GM08714 (cell line): ENCODE data around the gene PDE1C.

Source experiments
- H3K4me3 ChIP-seq: fragments of 200-500 bp; sonication (Bioruptor generic); 2 replicates; pipeline ENCODE4 v1.5.1; 2014; ENCODE audit warnings: mild to moderate bottlenecking, low read length, inconsistent platforms
- ZNF274 ChIP-seq: IDR thresholded peaks from 2 replicates; pipeline ENCODE4 v1.6.1; 2012; ENCODE audit warnings: mild to moderate bottlenecking, low read depth, low read length

Gene PDE1C

DNA sequence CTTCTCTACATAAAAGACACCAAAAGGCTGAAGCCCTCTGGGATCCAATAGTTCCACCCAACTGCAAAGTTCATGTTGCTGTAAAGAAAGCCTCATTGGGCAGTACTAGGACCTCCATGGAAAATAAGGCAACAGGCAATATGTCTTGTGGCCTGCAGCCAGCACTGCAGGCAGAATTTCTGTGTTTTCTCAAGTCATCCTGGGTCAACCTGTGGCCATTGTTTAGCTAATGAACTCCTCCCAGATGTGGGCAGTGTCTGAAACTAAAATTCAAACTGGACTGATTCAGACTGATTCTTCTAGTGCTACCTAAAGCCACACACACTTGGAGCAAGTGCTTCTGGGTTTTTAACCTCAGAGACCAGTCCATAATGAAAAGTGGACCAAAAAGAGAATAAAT lies 241.7 kb downstream of the PDE1C start:
- H3K4me3 ChIP-seq = no peak overlapping the region
- no peak for TF ChIP-seq ZNF274

DNA sequence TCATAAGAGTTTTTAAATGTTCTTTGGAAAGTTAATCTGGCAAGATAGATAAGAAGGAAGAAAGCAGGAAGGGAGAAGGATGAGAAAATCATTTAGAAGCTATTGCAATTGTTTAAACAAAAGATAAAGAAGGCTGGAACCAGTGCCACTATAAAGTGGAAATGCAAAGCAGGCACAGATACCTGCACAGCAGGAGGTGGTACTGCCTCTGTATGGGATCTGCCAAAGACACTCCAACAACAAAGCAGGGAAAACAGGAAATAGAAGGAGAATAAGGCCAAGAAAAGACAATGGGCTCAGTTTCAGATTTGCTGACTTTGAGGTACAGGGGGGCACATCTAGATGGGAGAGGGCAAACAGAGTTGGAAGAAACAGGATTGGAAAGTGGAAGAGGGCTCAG lies 244.6 kb downstream of the PDE1C start:
- TF ChIP-seq ZNF274 = no peak

DNA sequence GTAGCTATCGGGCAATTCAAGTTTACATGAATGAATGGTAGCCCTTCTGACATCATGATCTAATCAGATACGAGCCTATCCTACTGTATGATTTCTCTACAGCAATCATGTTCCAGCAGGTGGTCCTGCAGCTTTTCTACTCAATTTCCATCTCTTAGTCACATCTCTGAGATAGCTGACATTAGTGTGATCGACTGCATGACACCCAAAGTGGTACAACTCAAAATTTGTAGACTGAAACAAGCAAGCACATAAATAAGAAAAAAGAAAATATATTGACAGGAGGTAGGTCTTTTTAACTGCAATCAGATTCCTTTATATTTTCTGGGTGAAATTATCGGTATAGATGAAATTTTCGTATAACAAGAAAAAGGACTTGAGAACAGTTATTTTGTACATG lies 251.2 kb downstream of the PDE1C start:
- TF ChIP-seq ZNF274 = no peak
- no peak overlapping the region for H3K4me3 ChIP-seq

More for the DNA sequence above, 244.6 kb downstream of the PDE1C start:
- no peak overlapping the region for H3K4me3 ChIP-seq

DNA sequence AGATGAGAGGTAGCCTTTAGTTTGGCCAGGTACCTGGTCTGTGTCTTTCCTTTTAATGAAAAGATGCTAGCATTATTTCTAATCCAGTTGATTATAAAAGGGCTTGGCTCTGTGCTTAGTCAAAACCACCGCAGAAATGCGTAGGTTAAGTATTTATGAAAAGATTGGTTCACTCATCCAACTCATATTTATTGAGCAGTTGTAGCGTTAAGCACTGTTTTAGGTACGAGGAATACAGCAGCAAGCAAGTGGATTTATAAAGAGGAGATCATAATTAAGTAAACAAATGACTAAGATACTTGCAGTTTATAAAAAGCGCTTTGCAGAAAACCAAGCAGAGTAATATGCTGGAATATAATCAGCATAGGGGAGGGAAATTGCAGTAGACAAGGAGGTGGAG lies 253.4 kb downstream of the PDE1C start:
- no peak for TF ChIP-seq ZNF274

DNA sequence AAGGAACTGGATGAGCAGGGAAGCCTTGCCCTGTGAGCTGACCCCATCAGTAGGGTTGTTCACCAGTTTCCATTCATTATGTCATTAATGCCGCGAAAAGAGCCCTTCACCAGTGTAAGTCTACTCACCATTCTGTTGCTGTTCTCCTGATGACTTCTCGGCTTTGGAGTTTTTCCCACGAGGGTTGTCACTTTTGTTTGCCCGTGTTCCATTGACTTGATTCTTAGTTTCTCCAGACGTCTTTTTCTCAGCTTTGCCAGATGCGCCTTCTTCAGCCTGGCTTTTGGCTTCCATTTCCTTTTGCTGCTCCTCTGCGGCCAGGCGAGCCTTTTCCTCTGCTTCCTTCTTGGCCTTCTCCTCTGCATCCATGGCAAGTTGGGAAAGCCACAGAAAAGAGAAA lies 254.4 kb downstream of the PDE1C start:
- TF ChIP-seq ZNF274 = no peak
- H3K4me3 ChIP-seq = no peak overlapping the region

More for the DNA sequence above, 253.4 kb downstream of the PDE1C start:
- no peak overlapping the region for H3K4me3 ChIP-seq

DNA sequence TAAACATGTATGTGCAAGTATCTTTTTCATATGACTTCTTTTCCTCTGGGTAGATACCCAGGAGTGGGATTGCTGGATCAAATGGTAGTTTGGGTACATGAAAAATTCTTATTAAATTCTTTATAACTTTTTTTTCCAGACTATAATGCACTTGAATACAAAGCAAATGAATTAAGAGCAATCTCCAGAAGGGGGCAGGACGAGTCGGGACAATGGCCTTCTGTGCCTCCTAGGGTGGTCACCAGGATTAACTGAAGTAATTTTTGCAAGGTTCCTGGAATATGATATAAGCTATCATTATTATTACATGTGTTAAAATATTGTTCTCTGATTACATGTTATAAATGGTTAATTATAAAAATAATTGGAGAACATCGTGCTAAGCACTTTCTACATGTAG lies 256.0 kb downstream of the PDE1C start:
- no peak overlapping the region for H3K4me3 ChIP-seq
- TF ChIP-seq ZNF274 = no peak

DNA sequence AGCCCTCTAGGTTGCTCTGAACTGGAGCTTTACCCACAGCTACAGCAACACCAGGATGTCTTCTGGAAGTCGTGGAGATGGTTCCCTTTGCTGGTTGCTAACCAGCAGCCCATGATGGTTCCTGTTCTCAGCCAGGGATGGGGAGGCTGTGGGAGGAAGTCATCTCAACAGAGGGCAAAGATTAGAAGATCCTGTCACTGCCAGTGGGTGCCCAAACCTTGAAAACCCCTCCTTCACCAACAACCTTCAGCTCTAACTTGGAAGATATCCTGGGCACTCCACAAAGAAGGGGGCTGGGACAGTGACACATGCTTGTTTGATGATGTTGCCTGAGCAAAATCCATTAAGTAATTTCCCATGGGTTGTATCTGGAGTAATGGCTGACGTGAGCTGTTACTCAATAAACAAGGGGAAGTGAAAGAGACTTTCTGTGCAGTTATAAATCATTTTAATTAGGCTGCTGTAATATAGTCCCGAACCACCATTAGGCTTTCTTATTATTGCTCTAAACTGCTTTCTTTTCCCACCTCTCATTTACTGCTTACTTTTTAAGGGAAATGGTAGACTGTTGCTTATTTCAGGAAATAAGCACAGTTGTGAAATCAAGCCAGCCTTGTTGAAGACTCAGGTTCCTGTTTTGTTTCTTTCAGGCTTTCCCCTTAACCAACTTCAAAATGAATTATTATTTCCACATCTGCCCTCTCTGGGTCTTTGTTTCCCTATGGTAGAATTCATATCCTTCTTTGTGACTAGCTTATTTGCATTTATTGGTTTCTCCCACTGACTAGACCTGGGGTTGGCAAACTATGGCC lies 258.4 kb downstream of the PDE1C start:
- TF ChIP-seq ZNF274 = no peak
- H3K4me3 ChIP-seq = no peak overlapping the region

DNA sequence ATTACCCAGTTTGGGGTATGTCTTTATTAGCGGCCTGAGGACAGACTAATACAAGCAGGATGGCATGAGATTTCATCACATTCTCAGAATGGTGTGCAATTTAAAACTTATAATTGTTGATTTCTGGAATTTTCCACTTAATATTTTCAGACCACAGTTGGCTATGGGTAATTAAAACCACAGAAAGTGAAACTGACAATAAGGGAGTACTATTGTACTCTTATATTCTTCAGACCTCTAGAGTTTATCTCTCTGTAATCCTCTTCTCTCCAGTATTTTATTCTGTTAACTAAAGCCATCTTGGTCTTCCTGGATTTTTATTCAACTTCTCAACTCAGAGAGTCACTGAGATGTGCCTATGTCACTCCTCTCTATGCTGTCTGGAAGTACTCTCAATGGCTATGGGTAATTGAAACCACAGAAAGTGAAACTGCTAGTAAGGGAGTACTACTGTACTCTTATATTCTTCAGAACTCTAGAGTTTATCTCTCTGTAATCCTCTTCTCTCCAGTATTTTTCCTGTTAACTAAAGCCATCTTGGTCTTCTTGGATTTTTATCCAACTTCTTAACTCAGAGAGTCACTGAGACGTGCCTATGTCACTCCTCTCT lies 264.9 kb downstream of the PDE1C start:
- no peak overlapping the region for H3K4me3 ChIP-seq
- no peak for TF ChIP-seq ZNF274

DNA sequence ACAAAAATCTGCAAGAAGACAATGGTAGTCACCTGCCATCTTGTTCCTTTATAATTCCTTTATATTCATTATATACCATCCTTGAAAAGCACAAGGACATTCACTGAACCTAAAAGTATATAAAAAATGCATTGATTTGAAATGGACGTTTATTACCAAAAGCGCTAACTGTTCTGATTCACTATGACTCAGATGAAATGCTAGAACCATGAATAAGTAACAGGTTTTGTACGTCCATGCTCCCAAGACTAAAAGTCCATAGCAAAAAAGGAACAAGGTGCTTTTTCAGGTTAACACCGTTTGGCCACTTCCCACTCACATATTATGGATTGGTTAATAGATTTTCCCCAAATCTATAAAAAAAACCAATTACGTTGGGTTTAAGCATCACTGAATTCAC lies 273.8 kb downstream of the PDE1C start:
- no peak overlapping the region for H3K4me3 ChIP-seq
- TF ChIP-seq ZNF274 = no peak

DNA sequence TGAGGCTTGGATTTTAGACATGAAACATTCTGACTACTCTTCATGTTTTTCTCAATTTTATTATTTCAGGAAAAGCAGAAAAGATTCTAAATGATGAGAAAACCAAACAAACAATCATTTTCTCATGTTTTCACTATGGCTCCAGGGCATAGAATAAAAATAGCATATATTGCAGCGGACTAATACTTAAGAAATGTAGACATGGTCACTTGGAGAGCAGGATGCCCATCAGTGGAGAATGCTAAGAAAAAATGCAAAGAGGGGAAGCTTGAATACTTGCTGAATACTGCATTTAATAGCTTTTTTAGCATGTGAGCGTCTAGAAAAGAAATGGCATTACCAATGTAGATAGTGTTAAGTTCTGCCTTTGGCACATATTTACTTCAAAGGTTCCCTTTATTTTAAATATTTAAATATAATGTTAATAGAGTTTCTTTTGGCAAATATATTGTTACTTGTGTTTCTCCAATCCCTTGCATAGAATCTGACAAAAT lies 275.3 kb downstream of the PDE1C start:
- H3K4me3 ChIP-seq = no peak overlapping the region
- no peak for TF ChIP-seq ZNF274

DNA sequence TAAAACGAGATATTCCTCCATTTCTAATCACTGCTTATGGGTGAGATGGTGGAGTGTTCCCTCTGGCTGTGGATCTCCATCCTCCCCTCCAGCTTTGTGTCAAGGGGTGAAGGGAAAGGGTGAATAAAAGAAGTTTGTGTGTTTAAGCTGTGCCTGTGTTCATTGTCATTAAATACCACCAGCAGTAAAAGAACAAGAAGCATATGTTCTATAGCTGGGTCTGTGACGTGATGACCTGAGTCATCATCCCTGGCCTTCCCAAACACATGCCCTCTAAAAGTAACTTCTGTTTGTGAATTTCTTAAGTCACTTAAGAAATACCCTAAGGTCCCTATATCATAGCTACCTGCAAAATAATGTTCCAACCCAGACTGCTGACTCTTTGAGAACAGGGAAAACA lies 278.3 kb downstream of the PDE1C start:
- no peak for TF ChIP-seq ZNF274
- no peak overlapping the region for H3K4me3 ChIP-seq

DNA sequence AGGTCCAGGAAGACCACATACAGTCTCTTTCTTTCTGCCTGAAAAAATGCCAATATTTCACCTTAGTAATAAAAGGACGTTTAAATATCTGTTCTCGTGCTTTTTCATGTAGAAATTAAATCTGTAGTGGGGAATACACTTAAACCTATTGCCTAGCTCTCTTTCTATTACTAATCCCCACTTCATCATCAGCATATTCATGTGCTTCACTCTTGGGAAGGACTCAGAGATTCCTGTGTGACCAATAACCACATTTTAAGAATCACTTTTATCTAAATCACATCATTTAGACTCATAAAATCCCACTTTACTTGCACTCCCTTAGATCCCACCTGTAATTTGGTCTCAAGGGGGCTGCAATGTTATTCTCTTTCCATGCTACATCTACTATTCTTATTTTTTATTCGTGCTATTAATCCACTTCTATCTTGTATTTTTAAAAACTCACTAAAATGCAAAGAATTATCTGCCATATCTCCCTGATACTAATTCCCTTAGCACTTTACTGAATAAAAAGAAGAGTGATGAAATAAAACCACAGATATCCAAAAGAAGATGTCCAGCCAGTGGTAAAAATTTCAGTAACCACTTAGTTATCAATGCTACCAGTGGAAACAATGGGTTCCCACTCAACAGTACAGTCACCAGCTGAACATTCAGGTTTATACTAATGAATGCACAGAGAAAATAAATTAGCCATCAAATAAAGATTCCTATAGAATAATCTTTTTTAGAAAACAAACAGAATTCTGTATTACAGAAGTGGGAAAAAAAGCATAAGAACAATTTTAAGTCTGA lies 281.1 kb downstream of the PDE1C start:
- no peak for TF ChIP-seq ZNF274
- H3K4me3 ChIP-seq = no peak overlapping the region

DNA sequence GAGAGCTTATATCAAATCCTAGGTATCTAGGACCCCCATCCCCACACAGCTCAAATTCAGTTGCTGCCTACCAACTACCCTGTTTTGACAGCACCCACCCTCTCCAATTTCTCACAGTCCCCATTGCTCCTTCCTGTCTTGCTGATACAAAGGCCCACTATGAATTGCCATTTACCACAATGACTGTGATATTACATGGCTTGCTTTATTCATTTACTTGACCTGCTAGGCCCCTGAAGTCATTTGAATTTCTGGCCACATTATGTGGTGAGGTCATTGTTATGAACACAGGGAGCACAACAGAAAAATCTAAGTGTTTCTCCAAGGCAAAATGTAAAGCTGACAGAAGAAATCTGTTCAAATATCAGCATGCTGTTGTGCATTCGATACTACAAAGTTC lies 281.8 kb downstream of the PDE1C start:
- no peak overlapping the region for H3K4me3 ChIP-seq
- no peak for TF ChIP-seq ZNF274

DNA sequence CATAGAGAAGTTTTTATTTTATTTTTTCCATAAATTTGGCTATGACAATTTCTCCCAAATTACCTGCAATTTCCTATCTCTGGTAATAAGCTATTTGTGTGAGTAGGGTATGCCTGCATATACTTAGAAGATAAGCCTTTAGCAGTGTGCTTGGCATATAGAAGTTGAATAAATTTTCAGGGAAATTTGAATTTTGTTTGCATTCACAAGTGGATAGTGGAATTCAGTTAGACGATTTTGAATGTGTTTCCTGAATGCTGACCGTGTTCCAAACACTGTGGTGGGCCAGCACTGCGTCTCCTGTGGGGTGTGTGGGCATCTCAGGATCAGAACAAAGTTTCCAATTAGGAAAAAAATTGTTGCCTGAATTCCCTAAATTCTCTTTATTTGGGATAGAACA lies 283.9 kb downstream of the PDE1C start:
- no peak for TF ChIP-seq ZNF274
- no peak overlapping the region for H3K4me3 ChIP-seq

DNA sequence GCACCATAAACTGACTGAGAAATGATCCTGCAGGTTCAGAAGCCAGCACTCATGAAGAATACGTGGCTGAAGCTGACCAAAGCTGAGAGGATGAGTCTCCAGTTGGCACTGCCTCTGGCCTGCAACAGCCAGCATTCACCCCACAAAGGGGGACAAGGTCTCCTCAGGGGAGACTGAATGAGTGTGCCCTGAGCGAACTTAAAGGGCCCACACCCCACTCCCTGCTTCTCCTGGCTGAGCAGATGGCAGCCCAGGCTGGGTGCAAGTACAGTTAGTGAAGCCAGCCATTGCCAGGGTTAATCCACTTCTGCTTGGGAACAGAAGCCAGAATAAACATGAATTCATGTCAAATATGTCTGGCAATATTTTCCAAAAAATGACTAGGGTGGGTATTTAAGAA lies 285.1 kb downstream of the PDE1C start:
- no peak overlapping the region for H3K4me3 ChIP-seq
- no peak for TF ChIP-seq ZNF274
